Activated CD8-positive, alpha-beta memory T cell treated with anti-CD3 and anti-CD28 coated beads, Interleukin-2, amount 10 ng/mL, durations not matched to agents 7 days and 5 days (primary cell): Measurements from ENCODE around the gene RPL10L. TPM values are rescaled to one million over a fixed set of nuclear protein-coding genes. Genes with fewer than 3 reads are reported as not detected.

ENCODE experiments used
- ATAC-seq: fragments of 150-1000 bp; cut with Tn5 transposase; one replicate; pipeline ENCODE4 v1.10.0; 2021; ENCODE audit warnings: moderate library complexity
- CTCF ChIA-PET: fragments of 350-600 bp; sonication (Branson Sonifier 250); formaldehyde crosslinking; loops from one replicate; lab custom pipeline; 2021; ENCODE audit warnings: antibody characterized with exemption; lab: Charles Lee
- DNase-seq: peaks from one replicate; pipeline ENCODE4 v3.0.0-alpha.2; 2020
- H3K27ac Mint-ChIP-seq: one replicate; pipeline ENCODE4 v1.8.0; 2021; ENCODE audit warnings: mild to moderate bottlenecking, mixed read lengths
- H3K27me3 Mint-ChIP-seq: one replicate; pipeline ENCODE4 v1.8.0; 2021; ENCODE audit warnings: mixed read lengths
- H3K36me3 Mint-ChIP-seq: one replicate; pipeline ENCODE4 v1.8.0; 2021; ENCODE audit warnings: mild to moderate bottlenecking, mixed read lengths
- H3K4me1 Mint-ChIP-seq: one replicate; pipeline ENCODE4 v1.8.0; 2021; ENCODE audit warnings: mixed read lengths
- H3K4me3 Mint-ChIP-seq: one replicate; pipeline ENCODE4 v1.8.0; 2021; ENCODE audit warnings: mild to moderate bottlenecking, moderate library complexity, mixed read lengths
- H3K9me3 Mint-ChIP-seq: one replicate; pipeline ENCODE4 v1.8.0; 2022; ENCODE audit warnings: low read depth, mixed read lengths
- total RNA-seq, 2 experiments: library from RNA; stranded (reverse); gene quantifications; one replicate each; pipeline ENCODE4 v1.2.3, GENCODE V29; 2021

Gene RPL10L
- total RNA-seq: not detected

- Mint-ChIP-seq H3K9me3 (peaks cover 9% of the 10 kb centered on the region), H3K27me3 (no peaks in the 10 kb centered on the region), H3K4me1 (no peaks in the 10 kb centered on the region), H3K36me3 (no peaks in the 10 kb centered on the region), H3K27ac (no peak within 1 kb of the TSS), H3K4me3 (no peak within 1 kb of the TSS)
- CTCF ChIA-PET: interaction anchor here (0.6 kb wide), 1 partner anchor 346 kb away, joined by 3 read pairs; no protein-coding TSS in a partner anchor
- no peak for ATAC-seq
- DNase-seq: no peak
These were observed at the start of gene RPL10L for GRCh38 chr14:46651526-46652144. Gene RPL10L, minus strand, starts transcription at chr14:46651781. Its CDS starts 45 bp downstream, at chr14:46651736.

DNA sequence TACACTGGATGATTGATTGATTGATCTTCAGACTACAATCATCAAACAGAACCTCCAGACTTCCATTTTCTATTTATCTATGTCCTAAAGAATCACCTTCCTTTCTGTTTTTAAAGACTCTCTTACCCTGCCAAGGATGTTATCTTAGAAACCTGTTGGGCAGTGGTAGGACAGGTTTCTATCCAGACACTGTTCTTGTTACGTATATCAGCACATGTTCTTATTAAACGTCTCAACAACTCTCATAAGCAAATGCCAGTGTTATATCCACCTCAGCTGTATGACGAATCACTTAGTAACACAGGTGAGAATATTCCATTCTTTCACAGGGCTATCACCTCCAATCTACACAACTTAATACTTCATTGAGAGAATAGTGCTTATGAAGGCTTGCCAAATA is 40.2 kb upstream of the RPL10L start:
- no peak overlapping the region for H3K27ac Mint-ChIP-seq

DNA sequence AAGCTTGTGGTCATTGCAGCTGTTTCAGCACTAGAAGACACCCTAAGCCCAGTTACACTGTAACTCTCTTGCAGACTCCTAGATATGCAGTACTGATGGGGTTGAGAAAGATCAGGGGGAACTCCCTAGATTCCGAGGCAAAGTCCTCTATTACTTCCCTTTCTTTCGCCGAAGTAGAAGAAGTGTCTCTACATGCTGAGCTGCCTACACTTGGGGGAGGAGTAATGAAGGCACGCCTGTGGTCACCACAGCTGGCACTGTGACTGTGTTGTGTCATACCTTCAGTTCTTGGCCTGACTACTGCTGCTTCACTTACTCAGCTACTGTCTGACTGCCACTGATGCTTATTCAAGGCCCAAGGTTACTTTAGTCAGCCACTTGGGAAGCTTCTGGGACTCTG is 35.1 kb upstream of the RPL10L start:
- Mint-ChIP-seq H3K9me3 (peaks cover 14% of the 10 kb centered on the region), H3K36me3 (no peaks in the 10 kb centered on the region), H3K27me3 (no peaks in the 10 kb centered on the region), H3K4me3 (no peak overlapping the region), H3K4me1 (no peaks in the 10 kb centered on the region), H3K27ac (no peak overlapping the region)
- no peak for DNase-seq
- ATAC-seq: no peak
- CTCF ChIA-PET: interaction anchor here (0.9 kb wide), 1 partner anchor 10 kb away, joined by 3 read pairs; no protein-coding TSS in a partner anchor

More for the DNA sequence above, 40.2 kb upstream of the RPL10L start:
- DNase-seq (no peak), ATAC-seq (no peak)
- peaks cover 25% of the 10 kb centered on the region for H3K9me3 Mint-ChIP-seq
- no peaks in the 10 kb centered on the region for H3K36me3 Mint-ChIP-seq
- no peaks in the 10 kb centered on the region for H3K27me3 Mint-ChIP-seq
- H3K4me3 Mint-ChIP-seq: no peak overlapping the region
- CTCF ChIA-PET: no interaction called here
- H3K4me1 Mint-ChIP-seq: no peaks in the 10 kb centered on the region

DNA sequence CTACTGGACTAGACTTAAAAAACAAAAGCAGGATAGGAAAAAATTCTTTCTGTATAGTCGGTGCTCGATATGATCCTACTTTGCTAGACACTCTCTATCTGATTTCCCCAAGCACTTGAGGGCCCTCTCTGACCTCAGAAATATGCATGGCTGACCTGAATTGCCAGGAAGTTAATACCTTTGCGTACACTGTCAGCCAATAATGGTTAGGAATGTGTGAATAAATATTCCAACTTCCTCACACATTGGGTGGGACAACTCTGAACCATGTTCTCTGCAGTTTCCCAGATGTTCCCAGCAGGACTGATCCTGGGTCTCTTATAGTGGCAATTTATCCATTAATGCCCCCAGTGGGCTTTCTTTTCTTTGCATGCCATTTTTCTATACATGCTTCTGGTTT is 20.5 kb upstream of the RPL10L start:
- no peaks in the 10 kb centered on the region for H3K36me3 Mint-ChIP-seq
- H3K4me3 Mint-ChIP-seq: no peak overlapping the region
- ATAC-seq: no peak
- no peak for DNase-seq
- H3K27me3 Mint-ChIP-seq: no peaks in the 10 kb centered on the region
- CTCF ChIA-PET: no interaction called here
- peaks cover 9% of the 10 kb centered on the region for H3K9me3 Mint-ChIP-seq
- H3K4me1 Mint-ChIP-seq: no peaks in the 10 kb centered on the region
- H3K27ac Mint-ChIP-seq: no peak overlapping the region

- H3K27ac Mint-ChIP-seq: no peak overlapping the region
- ATAC-seq (no peak), DNase-seq (no peak)
- CTCF ChIA-PET: no interaction called here
- no peaks in the 10 kb centered on the region for H3K27me3 Mint-ChIP-seq
- no peaks in the 10 kb centered on the region for H3K4me1 Mint-ChIP-seq
- H3K9me3 Mint-ChIP-seq: peaks cover 10% of the 10 kb centered on the region
- no peaks in the 10 kb centered on the region for H3K36me3 Mint-ChIP-seq
- H3K4me3 Mint-ChIP-seq: no peak overlapping the region
These were observed 11.8 kb upstream of the RPL10L start for GRCh38 chr14:46663382-46663781.

DNA sequence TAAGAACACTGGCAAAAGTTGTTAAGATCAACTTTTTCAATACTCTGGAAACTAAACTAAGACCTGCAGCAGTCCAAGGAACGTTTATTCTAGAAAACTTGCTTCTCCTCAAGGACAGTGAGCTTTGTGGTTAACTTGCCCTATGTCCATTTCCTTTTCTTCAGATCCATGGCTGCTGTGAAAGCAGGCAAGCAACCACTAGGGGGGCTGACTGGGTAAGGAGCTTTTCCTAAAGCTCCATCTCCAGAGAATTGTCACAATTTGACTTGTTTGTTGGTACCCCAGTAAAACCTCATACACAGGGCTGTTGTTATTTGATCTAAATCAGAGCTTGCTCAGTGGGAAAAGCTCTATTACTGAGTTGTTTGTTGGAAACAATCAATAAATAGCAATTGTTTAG is 10.1 kb upstream of the RPL10L start:
- ATAC-seq (no peak), DNase-seq (no peak)
- CTCF ChIA-PET: no interaction called here
- H3K36me3 Mint-ChIP-seq: no peaks in the 10 kb centered on the region
- no peak overlapping the region for H3K27ac Mint-ChIP-seq
- H3K4me3 Mint-ChIP-seq: no peak overlapping the region
- H3K4me1 Mint-ChIP-seq: no peaks in the 10 kb centered on the region
- H3K9me3 Mint-ChIP-seq: peaks cover 8% of the 10 kb centered on the region
- H3K27me3 Mint-ChIP-seq: no peaks in the 10 kb centered on the region

DNA sequence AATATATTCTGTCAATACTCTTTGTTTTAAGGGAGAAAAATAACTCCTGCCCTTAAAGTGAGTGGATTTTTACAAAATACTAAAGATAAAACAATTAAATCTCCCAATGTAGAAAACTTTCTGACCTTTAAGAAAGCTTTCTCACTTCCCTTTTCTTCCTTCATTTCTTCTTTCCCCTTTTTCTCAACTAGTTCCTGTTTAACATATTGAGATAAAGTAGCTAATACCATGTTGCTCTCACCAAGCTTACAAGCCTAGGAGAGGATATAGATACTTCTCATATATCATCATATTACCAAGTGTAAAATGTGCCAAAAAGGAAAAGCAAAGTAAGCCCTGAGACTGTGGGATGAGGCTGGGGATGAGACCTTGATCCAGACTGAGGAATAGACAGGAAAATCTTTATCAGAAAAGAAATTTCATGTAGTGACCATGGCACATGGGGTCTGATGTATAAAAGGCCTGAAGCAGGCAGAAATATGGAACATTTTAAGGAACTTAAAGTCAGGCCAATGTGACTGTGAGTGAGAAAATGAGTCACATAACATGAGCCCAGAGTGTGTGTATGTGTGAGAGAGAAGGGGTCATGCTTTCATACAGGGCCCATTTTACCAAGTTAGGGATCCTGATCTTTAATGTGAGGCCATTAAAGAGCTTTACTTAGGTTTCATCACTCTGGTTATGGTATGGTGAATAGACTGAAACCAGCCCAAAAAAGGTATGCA is 1.6 kb upstream of the RPL10L start:
- CTCF ChIA-PET: no interaction called here
- Mint-ChIP-seq H3K4me3 (no peak overlapping the region), H3K36me3 (no peaks in the 10 kb centered on the region), H3K27me3 (no peaks in the 10 kb centered on the region), H3K27ac (no peak overlapping the region), H3K4me1 (no peaks in the 10 kb centered on the region), H3K9me3 (peaks cover 9% of the 10 kb centered on the region)
- ATAC-seq: no peak
- DNase-seq: no peak

GRCh38 chr14:46646796-46647195 is 4.8 kb downstream of the RPL10L start:
- CTCF ChIA-PET: no interaction called here
- no peak for ATAC-seq

GRCh38 chr14:46626876-46627275 is 24.7 kb downstream of the RPL10L start:
- Mint-ChIP-seq H3K4me1 (no peaks in the 10 kb centered on the region), H3K27ac (no peak overlapping the region), H3K4me3 (no peak overlapping the region), H3K27me3 (no peaks in the 10 kb centered on the region), H3K9me3 (peaks cover 17% of the 10 kb centered on the region), H3K36me3 (no peaks in the 10 kb centered on the region)
- CTCF ChIA-PET: no interaction called here
- ATAC-seq (no peak), DNase-seq (no peak)

More at GRCh38 chr14:46646796-46647195, 4.8 kb downstream of the RPL10L start:
- H3K9me3 Mint-ChIP-seq: peaks cover 10% of the 10 kb centered on the region
- H3K4me1 Mint-ChIP-seq: no peaks in the 10 kb centered on the region
- DNase-seq: no peak
- no peak overlapping the region for H3K27ac Mint-ChIP-seq
- H3K27me3 Mint-ChIP-seq: no peaks in the 10 kb centered on the region
- H3K4me3 Mint-ChIP-seq: no peak overlapping the region
- no peaks in the 10 kb centered on the region for H3K36me3 Mint-ChIP-seq
